ENCODE measurements around the gene FAF2. TPM values are rescaled to one million over a fixed set of nuclear protein-coding genes. Genes with fewer than 3 reads are reported as not detected.

Gene FAF2
- polyA plus RNA-seq, 2 of the 4 experiments (the other 2 are of a cell fraction) = 42.4 to 90.3 TPM

DNA sequence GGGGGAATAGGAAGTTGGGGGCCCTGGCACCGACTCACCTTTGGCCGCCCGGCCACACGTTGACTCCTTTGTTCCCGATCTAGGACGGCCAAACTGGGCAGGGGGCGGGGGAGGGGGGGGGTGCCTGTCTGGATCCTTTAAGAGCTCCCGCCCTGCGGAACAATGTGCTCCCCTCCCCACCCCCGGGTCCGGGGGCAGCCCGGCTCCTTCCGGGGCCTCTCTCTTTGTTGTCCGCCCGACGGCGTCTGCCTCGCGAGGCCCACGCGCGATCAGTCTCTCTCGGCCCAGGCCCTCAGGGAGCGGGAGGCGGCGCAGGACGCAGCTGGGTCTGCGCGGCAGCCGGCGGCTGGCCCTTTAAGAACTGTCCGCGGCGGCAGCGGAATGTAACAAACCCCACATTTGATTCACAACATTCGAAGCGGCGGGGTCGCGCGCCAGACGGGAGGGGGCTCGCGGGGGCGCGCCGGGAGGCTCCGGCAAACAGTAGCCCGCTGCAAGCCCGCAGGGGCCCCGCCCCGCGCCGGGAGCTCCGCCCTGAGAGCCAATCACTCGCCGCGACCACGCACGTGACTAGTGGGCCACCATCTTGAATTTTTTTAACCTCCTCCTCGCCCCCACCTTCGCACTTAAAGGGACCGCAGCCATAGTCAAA, 88.8 kb downstream of the FAF2 start, which contains the start of gene RNF44:
Gene RNF44 (minus strand): TSS at position 501 of the 652 bp plus-strand sequence. CDS start 4,930 bp downstream, outside the sequence.
- Histone ChIP-seq H3K4me2 (peak within 1 kb of the TSS; percentile 97), H3K27ac (peak within 1 kb of the TSS; percentile 95 to 97), H3K9me3 (no peaks in the 10 kb centered on the region), H3K4me3 (peak within 1 kb of the TSS; percentile 84), H3K4me1 (peaks cover 52% of the 10 kb centered on the region)
- CTCF ChIA-PET = interaction anchor here (1.0 to 6.2 kb wide), 9 partner anchors 12 to 807 kb away, joined by 3 to 37 read pairs (median 5); partner anchors contain the start of genes CDHR2, CLTB and FAF2
- no peak for FAIRE-seq
- DNase-seq (ENCODE audit: low read depth in 1 of 2, low spot score in 1 of 2) = peak; percentile 84 to 97
- under 1% methylated on average over 47 of the region's 63 CpGs for WGBS (ENCODE audit: missing lambda C conversion rate)
- POLR2A ChIA-PET = interaction anchor here (0.5 to 1.9 kb wide), 18 partner anchors 9 to 666 kb away, joined by 3 to 16 read pairs (median 3); partner anchors contain the start of genes CLTB, CPLX2, FAF2 and KIAA1191
- ATAC-seq = peak; percentile 62 to 76
- TF ChIP-seq RARB (CRISPR knock-in tag; IDR thresholded peaks at IDR 0.05) = no peak
- TF ChIP-seq MAFK (IDR thresholded peaks at IDR 0.05; ENCODE audit: partially characterized antibody) = no peak
- TF ChIP-seq KDM1A (IDR thresholded peaks at IDR 0.05; ENCODE audit: low read depth) = no peak
- TF ChIP-seq HEYL (CRISPR knock-in tag; IDR thresholded peaks at IDR 0.05) = no peak
- no peak for TF ChIP-seq HMGXB4 (CRISPR knock-in tag; IDR thresholded peaks at IDR 0.05; ENCODE audit: borderline replicate concordance)
- no peak for TF ChIP-seq HDAC2 (IDR thresholded peaks at IDR 0.05)
- TF ChIP-seq HOXA7 (CRISPR knock-in tag; IDR thresholded peaks at IDR 0.05) = peak; percentile 37; the same call in 1 of the 2 replicates
- TF ChIP-seq MYC (IDR thresholded peaks at IDR 0.05; ENCODE audit: borderline replicate concordance, low read length) = no peak
- no peak for TF ChIP-seq FOSL2 (IDR thresholded peaks at IDR 0.05)
- no peak for TF ChIP-seq FOSL2 (CRISPR knock-in tag; IDR thresholded peaks at IDR 0.05)
- TF ChIP-seq RFX5 (IDR thresholded peaks at IDR 0.05) = no peak
- TF ChIP-seq PBX3 (IDR thresholded peaks at IDR 0.05) = no peak
- no peak for TF ChIP-seq NFE2L2 (conservative IDR thresholded peaks at IDR 0.05; ENCODE audit: low read length)
- TF ChIP-seq HOXB5 (CRISPR knock-in tag; IDR thresholded peaks at IDR 0.05) = no peak
- peak; percentile 43 for TF ChIP-seq REST (IDR thresholded peaks at IDR 0.05)
- no peak for TF ChIP-seq ZC3H11A (IDR thresholded peaks at IDR 0.05)
- TF ChIP-seq CEBPB (IDR thresholded peaks at IDR 0.05) = no peak
- TF ChIP-seq BHLHE40 (IDR thresholded peaks at IDR 0.05; ENCODE audit: low read depth, low read length) = peak; percentile 64; the same call in 1 of the 2 replicates
- no peak for TF ChIP-seq RNF2 (IDR thresholded peaks at IDR 0.05; ENCODE audit: borderline replicate concordance, low read depth)
- no peak for TF ChIP-seq JUNB (IDR thresholded peaks at IDR 0.05)
- TF ChIP-seq TFCP2L1 (CRISPR knock-in tag; IDR thresholded peaks at IDR 0.05) = 0 out of 2 replicates have a peak, but pooled peaks have one; percentile 48
- no peak for TF ChIP-seq CBX2 (IDR thresholded peaks at IDR 0.05; ENCODE audit: borderline replicate concordance, low read depth)
- TF ChIP-seq EHMT2 (IDR thresholded peaks at IDR 0.05; ENCODE audit: low read depth) = no peak
- no peak for TF ChIP-seq HES2 (IDR thresholded peaks at IDR 0.05)
- no peak; the same call in 1 of the 2 replicates for TF ChIP-seq PHF8 (IDR thresholded peaks at IDR 0.05; ENCODE audit: borderline replicate concordance, low read depth)
- no peak for TF ChIP-seq CTCF (IDR thresholded peaks at IDR 0.05)
- no peak for TF ChIP-seq NR3C1 (IDR thresholded peaks at IDR 0.05)
- TF ChIP-seq JUN (IDR thresholded peaks at IDR 0.05) = peak in 1 of 2 experiments; percentile 67; a peak in 3 of 5 replicates
- peak; percentile 60 for TF ChIP-seq CHD2 (IDR thresholded peaks at IDR 0.05; ENCODE audit: low read length, partially characterized antibody)
- no peak for TF ChIP-seq RAD21 (conservative IDR thresholded peaks at IDR 0.05 in 1 of 2, IDR thresholded peaks at IDR 0.05 in 1 of 2)
- no peak for TF ChIP-seq ZNF302 (CRISPR knock-in tag; IDR thresholded peaks at IDR 0.05)
- TF ChIP-seq E2F6 (IDR thresholded peaks at IDR 0.05; ENCODE audit: borderline replicate concordance, low read depth) = no peak
